WTC11 (cell line): ENCODE results near the gene GALNT6. TPM values are rescaled to one million over a fixed set of nuclear protein-coding genes. Genes with fewer than 3 reads are reported as not detected.

ENCODE experiments used
- ATAC-seq: fragments of 200-7000 bp; cut with Tn5 transposase; 2 replicates; pipeline ENCODE4 v1.10.0; 2021; ENCODE audit warnings: mild to moderate bottlenecking, moderate library complexity
- CTCF ChIA-PET: fragments of 300-600 bp; sonication (Branson Sonifier 250); formaldehyde crosslinking; loops from one replicate; lab custom pipeline; 2021; ENCODE audit warnings: antibody characterized with exemption; lab: Charles Lee
- POLR2A ChIA-PET: fragments of 350-600 bp; sonication (Branson Sonifier 250); formaldehyde crosslinking; loops from one replicate; lab custom pipeline; 2021; ENCODE audit warnings: antibody characterized with exemption; lab: Charles Lee
- DNase-seq: peaks from one replicate; pipeline ENCODE4 v3.0.0; 2021; ENCODE audit warnings: low spot score
- H3K27ac Mint-ChIP-seq: 2 replicates; pipeline ENCODE4 v1.8.0; 2021; ENCODE audit warnings: mixed read lengths
- H3K27me3 Mint-ChIP-seq: 2 replicates; pipeline ENCODE4 v1.8.0; 2021; ENCODE audit warnings: low read depth, mild to moderate bottlenecking, moderate library complexity, mixed read lengths
- H3K36me3 Mint-ChIP-seq: 2 replicates; pipeline ENCODE4 v1.8.0; 2021; ENCODE audit warnings: mixed read lengths
- H3K4me1 Mint-ChIP-seq: 2 replicates; pipeline ENCODE4 v1.8.0; 2022; ENCODE audit warnings: mixed read lengths
- H3K4me3 Mint-ChIP-seq: 2 replicates; pipeline ENCODE4 v1.8.0; 2021; ENCODE audit warnings: mild to moderate bottlenecking, moderate library complexity, mixed read lengths
- H3K9me3 Mint-ChIP-seq: 2 replicates; pipeline ENCODE4 v1.8.0; 2021; ENCODE audit warnings: mixed read lengths
- MYBL2 ChIP-seq: sonication (generic); formaldehyde crosslinking; IDR thresholded peaks from 2 replicates; pipeline ENCODE4 v1.8.1; 2023; ENCODE audit warnings: mild to moderate bottlenecking, moderate library complexity, missing genetic modification reagents
- NFE2L1 ChIP-seq: sonication (generic); formaldehyde crosslinking; IDR thresholded peaks from 2 replicates; pipeline ENCODE4 v1.8.1; 2023; ENCODE audit warnings: missing genetic modification reagents
- OVOL2 ChIP-seq: fragments of 250-450 bp; sonication (Bioruptor Pico); IDR thresholded peaks from 2 replicates; pipeline ENCODE4 v1.9.0; 2021; ENCODE audit warnings: mild to moderate bottlenecking, borderline replicate concordance
- RELA ChIP-seq: sonication (generic); formaldehyde crosslinking; IDR thresholded peaks from 2 replicates; pipeline ENCODE4 v1.8.1; 2022; ENCODE audit warnings: missing genetic modification reagents, mild to moderate bottlenecking, borderline replicate concordance
- SMAD3 ChIP-seq: sonication (generic); formaldehyde crosslinking; IDR thresholded peaks from 2 replicates; pipeline ENCODE4 v1.8.0; 2022; ENCODE audit warnings: missing genetic modification reagents, mild to moderate bottlenecking, borderline replicate concordance
- TEAD1 ChIP-seq: sonication (generic); formaldehyde crosslinking; IDR thresholded peaks from 2 replicates; pipeline ENCODE4 v1.8.0; 2022; ENCODE audit warnings: mild to moderate bottlenecking, missing genetic modification reagents
- ZNF121 ChIP-seq: sonication (generic); formaldehyde crosslinking; IDR thresholded peaks from 2 replicates; pipeline ENCODE4 v1.8.0; 2023; ENCODE audit warnings: missing genetic modification reagents
- ZNF219 ChIP-seq: sonication (generic); formaldehyde crosslinking; IDR thresholded peaks from 2 replicates; pipeline ENCODE4 v1.8.0; 2023; ENCODE audit warnings: missing genetic modification reagents, mild to moderate bottlenecking, borderline replicate concordance
- ZNF317 ChIP-seq: sonication (generic); formaldehyde crosslinking; IDR thresholded peaks from 2 replicates; pipeline ENCODE4 v1.8.1; 2023; ENCODE audit warnings: low read depth, mild to moderate bottlenecking, moderate library complexity, missing genetic modification reagents, borderline replicate concordance
- ZNF671 ChIP-seq: fragments of 250-450 bp; sonication (Bioruptor Pico); IDR thresholded peaks from 2 replicates; pipeline ENCODE4 v1.8.0; 2021; ENCODE audit warnings: mild to moderate bottlenecking
- total RNA-seq: library from RNA; stranded (reverse); gene quantifications from 3 replicates; pipeline ENCODE4 v1.2.3, GENCODE V29; 2021
- TF ChIP-seq, protein P1 (sequence below): sonication (generic); formaldehyde crosslinking; IDR thresholded peaks from 2 replicates; pipeline ENCODE4 v1.8.1; 2022; ENCODE audit warnings: mild to moderate bottlenecking, missing genetic modification reagents, moderate library complexity, borderline replicate concordance
- TF ChIP-seq, protein P2 (sequence below): sonication (generic); formaldehyde crosslinking; IDR thresholded peaks from 2 replicates; pipeline ENCODE4 v1.8.1; 2022; ENCODE audit warnings: low read depth, mild to moderate bottlenecking, moderate library complexity, missing genetic modification reagents, borderline replicate concordance
- TF ChIP-seq, protein P3 (sequence below): sonication (generic); formaldehyde crosslinking; IDR thresholded peaks from 2 replicates; pipeline ENCODE4 v1.8.0; 2022; ENCODE audit warnings: mild to moderate bottlenecking, missing genetic modification reagents
- TF ChIP-seq, protein P4 (sequence below): sonication (generic); formaldehyde crosslinking; IDR thresholded peaks from 2 replicates; pipeline ENCODE4 v1.8.1; 2022; ENCODE audit warnings: mild to moderate bottlenecking, moderate library complexity, missing genetic modification reagents
- TF ChIP-seq, protein P5 (sequence below): sonication (generic); formaldehyde crosslinking; IDR thresholded peaks from 2 replicates; pipeline ENCODE4 v1.8.1; 2023; ENCODE audit warnings: mild to moderate bottlenecking, missing genetic modification reagents
- TF ChIP-seq, protein P6 (sequence below): sonication (generic); formaldehyde crosslinking; IDR thresholded peaks from 2 replicates; pipeline ENCODE4 v1.8.1; 2022; ENCODE audit warnings: missing genetic modification reagents, borderline replicate concordance
- TF ChIP-seq, protein P7 (sequence below): sonication (generic); formaldehyde crosslinking; IDR thresholded peaks from 2 replicates; pipeline ENCODE4 v1.8.1; 2023; ENCODE audit warnings: mild to moderate bottlenecking, missing genetic modification reagents, moderate library complexity

GALNT6 gene
- total RNA-seq, 1 experiment from 2014 or later = 18.3 TPM

DNA sequence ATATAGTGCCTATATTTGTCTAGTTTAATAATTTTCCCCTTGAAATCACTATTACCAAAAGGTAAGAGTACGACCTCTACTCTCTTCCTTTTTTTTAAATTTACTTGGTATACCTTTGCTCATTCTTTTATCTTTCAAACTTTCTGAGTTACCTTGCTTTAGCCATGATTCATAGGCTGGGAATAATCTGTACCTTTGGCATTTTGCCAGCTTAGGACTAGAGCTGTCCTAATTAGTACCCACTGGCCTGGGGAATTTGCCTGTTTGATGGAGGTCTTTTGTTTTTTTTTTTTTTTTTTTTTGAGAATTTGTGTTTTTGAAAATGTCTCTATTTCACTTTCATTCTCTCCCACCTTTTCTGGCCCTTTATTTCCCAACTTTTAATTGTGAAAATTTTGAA is 24.7 kb upstream of the GALNT6 start:
- Mint-ChIP-seq H3K9me3 (no peaks in the 10 kb centered on the region), H3K36me3 (no peaks in the 10 kb centered on the region), H3K4me3 (no peak overlapping the region)
- ChIA-PET CTCF (interaction anchor here (0.6 to 1.5 kb wide), 4 partner anchors 16 to 306 kb away, joined by 3 to 6 read pairs (median 4); no protein-coding TSS in a partner anchor), POLR2A (no interaction called here)
- ATAC-seq = no peak
- no peak for TF ChIP-seq MYBL2 (CRISPR knock-in tag)
- TF ChIP-seq, protein P1, sequence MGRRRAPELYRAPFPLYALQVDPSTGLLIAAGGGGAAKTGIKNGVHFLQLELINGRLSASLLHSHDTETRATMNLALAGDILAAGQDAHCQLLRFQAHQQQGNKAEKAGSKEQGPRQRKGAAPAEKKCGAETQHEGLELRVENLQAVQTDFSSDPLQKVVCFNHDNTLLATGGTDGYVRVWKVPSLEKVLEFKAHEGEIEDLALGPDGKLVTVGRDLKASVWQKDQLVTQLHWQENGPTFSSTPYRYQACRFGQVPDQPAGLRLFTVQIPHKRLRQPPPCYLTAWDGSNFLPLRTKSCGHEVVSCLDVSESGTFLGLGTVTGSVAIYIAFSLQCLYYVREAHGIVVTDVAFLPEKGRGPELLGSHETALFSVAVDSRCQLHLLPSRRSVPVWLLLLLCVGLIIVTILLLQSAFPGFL (CRISPR knock-in tag) = no peak
- no peak for TF ChIP-seq ZNF121 (CRISPR knock-in tag)
- no peak for TF ChIP-seq TEAD1 (CRISPR knock-in tag)
- TF ChIP-seq, protein P2, sequence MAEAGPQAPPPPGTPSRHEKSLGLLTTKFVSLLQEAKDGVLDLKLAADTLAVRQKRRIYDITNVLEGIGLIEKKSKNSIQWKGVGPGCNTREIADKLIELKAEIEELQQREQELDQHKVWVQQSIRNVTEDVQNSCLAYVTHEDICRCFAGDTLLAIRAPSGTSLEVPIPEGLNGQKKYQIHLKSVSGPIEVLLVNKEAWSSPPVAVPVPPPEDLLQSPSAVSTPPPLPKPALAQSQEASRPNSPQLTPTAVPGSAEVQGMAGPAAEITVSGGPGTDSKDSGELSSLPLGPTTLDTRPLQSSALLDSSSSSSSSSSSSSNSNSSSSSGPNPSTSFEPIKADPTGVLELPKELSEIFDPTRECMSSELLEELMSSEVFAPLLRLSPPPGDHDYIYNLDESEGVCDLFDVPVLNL (CRISPR knock-in tag) = no peak
- TF ChIP-seq, protein P3, sequence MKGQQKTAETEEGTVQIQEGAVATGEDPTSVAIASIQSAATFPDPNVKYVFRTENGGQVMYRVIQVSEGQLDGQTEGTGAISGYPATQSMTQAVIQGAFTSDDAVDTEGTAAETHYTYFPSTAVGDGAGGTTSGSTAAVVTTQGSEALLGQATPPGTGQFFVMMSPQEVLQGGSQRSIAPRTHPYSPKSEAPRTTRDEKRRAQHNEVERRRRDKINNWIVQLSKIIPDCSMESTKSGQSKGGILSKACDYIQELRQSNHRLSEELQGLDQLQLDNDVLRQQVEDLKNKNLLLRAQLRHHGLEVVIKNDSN (CRISPR knock-in tag) = no peak
- TF ChIP-seq, protein P4, sequence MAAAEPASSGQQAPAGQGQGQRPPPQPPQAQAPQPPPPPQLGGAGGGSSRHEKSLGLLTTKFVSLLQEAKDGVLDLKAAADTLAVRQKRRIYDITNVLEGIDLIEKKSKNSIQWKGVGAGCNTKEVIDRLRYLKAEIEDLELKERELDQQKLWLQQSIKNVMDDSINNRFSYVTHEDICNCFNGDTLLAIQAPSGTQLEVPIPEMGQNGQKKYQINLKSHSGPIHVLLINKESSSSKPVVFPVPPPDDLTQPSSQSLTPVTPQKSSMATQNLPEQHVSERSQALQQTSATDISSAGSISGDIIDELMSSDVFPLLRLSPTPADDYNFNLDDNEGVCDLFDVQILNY (CRISPR knock-in tag) = no peak
- TF ChIP-seq ZNF317 (CRISPR knock-in tag) = no peak
- TF ChIP-seq, protein P5, sequence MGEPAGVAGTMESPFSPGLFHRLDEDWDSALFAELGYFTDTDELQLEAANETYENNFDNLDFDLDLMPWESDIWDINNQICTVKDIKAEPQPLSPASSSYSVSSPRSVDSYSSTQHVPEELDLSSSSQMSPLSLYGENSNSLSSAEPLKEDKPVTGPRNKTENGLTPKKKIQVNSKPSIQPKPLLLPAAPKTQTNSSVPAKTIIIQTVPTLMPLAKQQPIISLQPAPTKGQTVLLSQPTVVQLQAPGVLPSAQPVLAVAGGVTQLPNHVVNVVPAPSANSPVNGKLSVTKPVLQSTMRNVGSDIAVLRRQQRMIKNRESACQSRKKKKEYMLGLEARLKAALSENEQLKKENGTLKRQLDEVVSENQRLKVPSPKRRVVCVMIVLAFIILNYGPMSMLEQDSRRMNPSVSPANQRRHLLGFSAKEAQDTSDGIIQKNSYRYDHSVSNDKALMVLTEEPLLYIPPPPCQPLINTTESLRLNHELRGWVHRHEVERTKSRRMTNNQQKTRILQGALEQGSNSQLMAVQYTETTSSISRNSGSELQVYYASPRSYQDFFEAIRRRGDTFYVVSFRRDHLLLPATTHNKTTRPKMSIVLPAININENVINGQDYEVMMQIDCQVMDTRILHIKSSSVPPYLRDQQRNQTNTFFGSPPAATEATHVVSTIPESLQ = no peak
- TF ChIP-seq, all 79 proteins: peak for 0
- no peaks in the 10 kb centered on the region for H3K27me3 Mint-ChIP-seq
- H3K4me1 Mint-ChIP-seq = peaks cover 32% of the 10 kb centered on the region
- no peak overlapping the region for H3K27ac Mint-ChIP-seq
- DNase-seq = no peak

DNA sequence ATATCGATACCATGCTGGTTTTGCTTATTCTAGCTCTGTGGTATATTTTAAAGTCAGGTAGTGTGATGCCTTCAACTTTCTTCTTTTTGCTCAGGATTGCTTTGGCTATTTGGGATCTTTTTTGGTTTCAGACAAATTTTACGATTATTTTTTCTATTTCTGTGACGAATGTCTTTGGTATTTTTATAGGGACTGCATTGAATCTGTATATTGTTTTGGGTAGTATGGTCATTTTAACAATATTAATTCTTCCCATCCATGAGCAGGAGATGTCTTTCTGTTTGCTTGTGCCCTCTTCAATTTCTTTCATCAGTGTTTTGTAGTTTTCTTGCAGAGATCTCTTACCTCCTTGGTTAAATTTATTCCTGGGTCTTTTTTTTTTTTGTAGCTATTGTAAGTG is 22.6 kb upstream of the GALNT6 start:
- H3K36me3 Mint-ChIP-seq = no peaks in the 10 kb centered on the region
- TF ChIP-seq ZNF219 (CRISPR knock-in tag) (no peak), OVOL2 (no peak), ZNF671 (CRISPR knock-in tag) (no peak), SMAD3 (no peak), RELA (CRISPR knock-in tag) (no peak), NFE2L1 (CRISPR knock-in tag) (no peak)
- TF ChIP-seq, protein P6, sequence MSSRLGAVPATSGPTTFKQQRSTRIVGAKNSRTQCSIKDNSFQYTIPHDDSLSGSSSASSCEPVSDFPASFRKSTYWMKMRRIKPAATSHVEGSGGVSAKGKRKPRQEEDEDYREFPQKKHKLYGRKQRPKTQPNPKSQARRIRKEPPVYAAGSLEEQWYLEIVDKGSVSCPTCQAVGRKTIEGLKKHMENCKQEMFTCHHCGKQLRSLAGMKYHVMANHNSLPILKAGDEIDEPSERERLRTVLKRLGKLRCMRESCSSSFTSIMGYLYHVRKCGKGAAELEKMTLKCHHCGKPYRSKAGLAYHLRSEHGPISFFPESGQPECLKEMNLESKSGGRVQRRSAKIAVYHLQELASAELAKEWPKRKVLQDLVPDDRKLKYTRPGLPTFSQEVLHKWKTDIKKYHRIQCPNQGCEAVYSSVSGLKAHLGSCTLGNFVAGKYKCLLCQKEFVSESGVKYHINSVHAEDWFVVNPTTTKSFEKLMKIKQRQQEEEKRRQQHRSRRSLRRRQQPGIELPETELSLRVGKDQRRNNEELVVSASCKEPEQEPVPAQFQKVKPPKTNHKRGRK (CRISPR knock-in tag) = no peak
- TF ChIP-seq, protein P7, sequence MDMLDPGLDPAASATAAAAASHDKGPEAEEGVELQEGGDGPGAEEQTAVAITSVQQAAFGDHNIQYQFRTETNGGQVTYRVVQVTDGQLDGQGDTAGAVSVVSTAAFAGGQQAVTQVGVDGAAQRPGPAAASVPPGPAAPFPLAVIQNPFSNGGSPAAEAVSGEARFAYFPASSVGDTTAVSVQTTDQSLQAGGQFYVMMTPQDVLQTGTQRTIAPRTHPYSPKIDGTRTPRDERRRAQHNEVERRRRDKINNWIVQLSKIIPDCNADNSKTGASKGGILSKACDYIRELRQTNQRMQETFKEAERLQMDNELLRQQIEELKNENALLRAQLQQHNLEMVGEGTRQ = no peak
- TF ChIP-seq, all 79 proteins: peak for 0
- DNase-seq (no peak), ATAC-seq (no peak)
- Mint-ChIP-seq H3K27ac (no peak overlapping the region; the same call in 1 of the 2 replicates), H3K27me3 (no peaks in the 10 kb centered on the region), H3K4me1 (peaks cover 10% of the 10 kb centered on the region), H3K4me3 (no peak overlapping the region), H3K9me3 (no peaks in the 10 kb centered on the region)
- CTCF ChIA-PET = no interaction called here
- POLR2A ChIA-PET = no interaction called here
